ENCODE data around the gene GABRG2.

- TF ChIP-seq CTCF (IDR thresholded peaks at IDR 0.05): no peak
- no peak for TF ChIP-seq POLR2A (IDR thresholded peaks at IDR 0.05)
Measured at GRCh38 chr5:162096448-162096847, 28.9 kb downstream of the GABRG2 start.
